ENCODE data around the gene MAMLD1.

MAMLD1 gene

DNA sequence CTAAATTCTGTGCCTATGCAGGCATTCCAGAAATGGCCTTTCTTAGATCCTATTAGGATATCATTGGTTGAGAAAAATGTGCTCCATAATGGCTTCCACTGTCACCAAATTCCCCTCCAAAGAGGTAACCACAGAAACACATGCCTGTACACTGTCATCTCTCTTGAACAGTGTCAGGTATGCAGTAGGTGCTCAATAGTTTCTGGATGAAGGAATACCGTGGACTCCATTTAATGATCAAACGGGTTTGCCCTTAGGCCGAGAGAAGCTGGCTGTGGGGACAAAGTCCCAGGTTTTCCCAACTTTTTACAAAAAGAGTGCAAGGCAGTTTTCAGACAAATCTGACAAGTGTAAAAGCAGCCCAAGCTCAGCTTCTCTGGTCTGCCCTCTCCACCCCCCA is 188.8 kb downstream of the MAMLD1 start:
- no peak for FAIRE-seq
- no peak for DNase-seq (ENCODE audit: insufficient read length, low spot score)

DNA sequence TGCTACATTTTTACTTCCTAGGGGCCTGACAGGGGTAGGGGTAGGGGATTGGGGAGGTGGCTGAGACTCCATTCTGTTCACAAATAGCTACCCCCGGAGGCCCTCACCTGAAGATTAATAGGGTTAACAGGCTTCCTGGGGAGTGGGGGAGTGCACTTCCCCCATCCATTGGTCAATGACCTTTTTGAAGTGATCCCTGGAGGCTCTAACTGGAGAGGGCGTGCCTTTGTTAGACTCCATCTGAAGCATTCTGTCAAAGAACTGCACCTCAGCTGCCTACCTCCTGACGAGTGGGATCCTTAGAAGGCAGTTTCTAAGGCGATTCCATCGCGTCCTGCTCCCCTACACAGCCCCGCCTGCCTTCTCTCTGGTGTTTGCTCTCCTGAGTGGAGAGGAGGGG is 195.3 kb downstream of the MAMLD1 start:
- no peak for FAIRE-seq
- no peak for DNase-seq (ENCODE audit: insufficient read length, low spot score)

All from GM19239 (cell line).